ENCODE results near the gene FBL.

FBL gene

GRCh38 chr19:39825531-39826076, 20.6 kb downstream of the FBL start:
- no peak for DNase-seq (ENCODE audit: extremely low read depth, low read depth)
- TF ChIP-seq CTCF (IDR thresholded peaks at IDR 0.05; ENCODE audit: low read depth, low read length), result no peak

- TF ChIP-seq CTCF (IDR thresholded peaks at IDR 0.05; ENCODE audit: low read depth, low read length), result no peak
- DNase-seq (ENCODE audit: extremely low read depth, low read depth), result no peak
Observed at GRCh38 chr19:39825093-39825463, 21.1 kb downstream of the FBL start.

- DNase-seq (ENCODE audit: extremely low read depth, low read depth), result peak; percentile 72
- TF ChIP-seq CTCF (IDR thresholded peaks at IDR 0.05; ENCODE audit: low read depth, low read length), result no peak
Observed at GRCh38 chr19:39824143-39825092, 21.8 kb downstream of the FBL start.

- DNase-seq (ENCODE audit: extremely low read depth, low read depth), result no peak
- TF ChIP-seq CTCF (IDR thresholded peaks at IDR 0.05; ENCODE audit: low read depth, low read length), result no peak
Observed at GRCh38 chr19:39823686-39824085, 22.5 kb downstream of the FBL start.

- DNase-seq (ENCODE audit: extremely low read depth, low read depth), result no peak
- TF ChIP-seq CTCF (IDR thresholded peaks at IDR 0.05; ENCODE audit: low read depth, low read length), result no peak
Observed at GRCh38 chr19:39820696-39821095, 25.5 kb downstream of the FBL start.

GRCh38 chr19:39819786-39820185, 26.4 kb downstream of the FBL start:
- no peak for DNase-seq (ENCODE audit: extremely low read depth, low read depth)
- no peak for TF ChIP-seq CTCF (IDR thresholded peaks at IDR 0.05; ENCODE audit: low read depth, low read length)

- TF ChIP-seq CTCF (IDR thresholded peaks at IDR 0.05; ENCODE audit: low read depth, low read length), result no peak
- no peak for DNase-seq (ENCODE audit: extremely low read depth, low read depth)
Observed at GRCh38 chr19:39818626-39819097, 27.5 kb downstream of the FBL start.

Data from AG09319 (cell line).